HUES6 (cell line): ENCODE measurements around the gene TUBA4A.
"Not testable (repeated sequence)": the region's sequence is repeated elsewhere in the genome, so short reads cannot be mapped to it uniquely, and the experiment has no call there.

Experiments used
- H3K27ac ChIP-seq: 2 replicates; pipeline ENCODE4 v1.7.0; 2013; ENCODE audit warnings: low read depth, mild to moderate bottlenecking, low read length, inconsistent platforms
- H3K27me3 ChIP-seq: 2 replicates; pipeline ENCODE4 v1.6.1; 2013; ENCODE audit warnings: low read length; ENCODE audit not compliant: control insufficient read depth, insufficient read depth
- H3K36me3 ChIP-seq: 2 replicates; pipeline ENCODE4 v1.6.1; 2013; ENCODE audit warnings: low read length; ENCODE audit not compliant: control insufficient read depth, insufficient read depth
- H3K4me1 ChIP-seq: 2 replicates; pipeline ENCODE4 v1.6.1; 2013; ENCODE audit warnings: low read length; ENCODE audit not compliant: control insufficient read depth, insufficient read depth
- H3K4me3 ChIP-seq: 2 replicates; pipeline ENCODE4 v1.5.1; 2013; ENCODE audit warnings: low read depth, low read length
- H3K9ac ChIP-seq: one replicate; pipeline ENCODE4 v1.6.1; 2013; ENCODE audit warnings: mild to moderate bottlenecking, low read length
- H3K9me3 ChIP-seq: 2 replicates; pipeline ENCODE4 v1.6.1; 2013; ENCODE audit warnings: low read depth, low read length; ENCODE audit not compliant: control insufficient read depth, insufficient read depth

The TUBA4A gene

DNA sequence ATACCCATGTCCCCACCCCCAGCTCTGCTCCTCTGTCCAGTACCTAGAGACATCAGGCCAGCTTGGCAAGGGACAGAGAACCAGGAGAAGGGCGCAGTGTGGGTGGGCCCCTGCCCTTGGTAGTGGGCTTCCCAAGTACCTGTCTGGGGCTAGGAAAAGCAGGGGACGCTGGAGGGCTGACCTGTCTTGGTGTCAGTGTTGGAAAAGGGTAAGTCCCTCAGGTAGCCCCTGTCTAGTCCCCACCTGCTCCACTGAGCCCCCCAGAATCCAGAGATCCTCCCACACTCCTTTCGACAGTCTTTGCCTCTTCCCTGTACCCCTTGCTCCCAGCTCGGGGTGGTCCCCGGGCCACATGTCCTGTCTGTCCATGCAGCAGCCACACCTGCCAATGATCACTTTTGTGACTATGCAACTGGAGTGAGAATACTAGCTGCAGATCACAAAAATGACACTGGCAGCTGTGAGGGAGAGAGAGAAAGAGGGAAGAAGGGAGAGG lies 40.1 kb upstream of the TUBA4A start:
- Histone ChIP-seq H3K9ac (no peak overlapping the region), H3K9me3 (no peaks in the 10 kb centered on the region), H3K27me3 (peaks cover 20% of the 10 kb centered on the region), H3K4me3 (peak overlapping the region; percentile 84), H3K36me3 (no peaks in the 10 kb centered on the region), H3K4me1 (peaks cover 5% of the 10 kb centered on the region), H3K27ac (no peak overlapping the region)

GRCh38 chr2:219292616-219293015 lies 38.9 kb upstream of the TUBA4A start:
- H3K27me3 ChIP-seq: peaks cover 20% of the 10 kb centered on the region
- H3K4me1 ChIP-seq: peaks cover 5% of the 10 kb centered on the region; the same call in 1 of the 2 replicates
- H3K4me3 ChIP-seq: no peak overlapping the region
- no peak overlapping the region for H3K9ac ChIP-seq
- H3K27ac ChIP-seq: no peak overlapping the region
- no peaks in the 10 kb centered on the region for H3K9me3 ChIP-seq
- H3K36me3 ChIP-seq: no peaks in the 10 kb centered on the region

DNA sequence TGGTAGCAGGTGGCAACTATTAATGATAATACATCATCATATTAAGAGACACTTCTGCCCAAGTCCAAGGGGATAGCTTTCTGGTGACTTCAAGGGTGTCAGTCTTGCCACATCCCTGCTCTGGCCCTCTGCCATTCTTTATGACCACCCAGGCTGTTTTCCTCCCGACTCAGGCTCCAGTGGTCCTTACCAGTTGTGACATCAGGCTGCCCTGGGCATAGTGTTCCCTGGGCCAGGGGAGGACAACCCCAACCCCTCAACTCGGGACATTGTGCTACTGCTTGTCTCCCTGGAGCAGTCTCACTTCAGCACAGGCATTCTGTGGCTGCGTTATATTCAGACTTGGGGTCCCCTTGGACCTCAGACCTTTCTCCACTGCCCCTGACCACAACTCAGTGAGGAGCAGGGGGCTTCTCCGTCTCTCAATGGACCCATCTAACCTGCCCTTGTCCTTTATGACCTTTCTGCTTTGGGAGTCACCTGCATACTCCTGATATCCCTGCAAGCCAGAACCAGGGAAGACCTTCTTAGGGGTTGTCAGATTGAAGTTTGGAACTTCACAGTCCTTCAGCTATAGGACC lies 38.3 kb upstream of the TUBA4A start:
- peaks cover 20% of the 10 kb centered on the region for H3K27me3 ChIP-seq
- H3K4me1 ChIP-seq: peaks cover 5% of the 10 kb centered on the region; the same call in 1 of the 2 replicates
- no peak overlapping the region for H3K4me3 ChIP-seq
- no peak overlapping the region for H3K27ac ChIP-seq
- no peaks in the 10 kb centered on the region for H3K9me3 ChIP-seq
- no peaks in the 10 kb centered on the region for H3K36me3 ChIP-seq
- no peak overlapping the region for H3K9ac ChIP-seq

- no peaks in the 10 kb centered on the region for H3K36me3 ChIP-seq
- H3K4me3 ChIP-seq: no peak overlapping the region
- H3K9ac ChIP-seq: no peak overlapping the region
- no peak overlapping the region for H3K27ac ChIP-seq
- H3K4me1 ChIP-seq: peaks cover 9% of the 10 kb centered on the region
- peaks cover 20% of the 10 kb centered on the region for H3K27me3 ChIP-seq
- H3K9me3 ChIP-seq: no peaks in the 10 kb centered on the region
Measured at GRCh38 chr2:219291394-219291793, 37.7 kb upstream of the TUBA4A start.

- Histone ChIP-seq H3K27ac (no peak overlapping the region), H3K9me3 (no peaks in the 10 kb centered on the region), H3K4me3 (no peak overlapping the region), H3K36me3 (no peaks in the 10 kb centered on the region), H3K4me1 (peaks cover 14% of the 10 kb centered on the region), H3K27me3 (peaks cover 13% of the 10 kb centered on the region), H3K9ac (no peak overlapping the region)
Measured at GRCh38 chr2:219290381-219291171, 36.9 kb upstream of the TUBA4A start.

DNA sequence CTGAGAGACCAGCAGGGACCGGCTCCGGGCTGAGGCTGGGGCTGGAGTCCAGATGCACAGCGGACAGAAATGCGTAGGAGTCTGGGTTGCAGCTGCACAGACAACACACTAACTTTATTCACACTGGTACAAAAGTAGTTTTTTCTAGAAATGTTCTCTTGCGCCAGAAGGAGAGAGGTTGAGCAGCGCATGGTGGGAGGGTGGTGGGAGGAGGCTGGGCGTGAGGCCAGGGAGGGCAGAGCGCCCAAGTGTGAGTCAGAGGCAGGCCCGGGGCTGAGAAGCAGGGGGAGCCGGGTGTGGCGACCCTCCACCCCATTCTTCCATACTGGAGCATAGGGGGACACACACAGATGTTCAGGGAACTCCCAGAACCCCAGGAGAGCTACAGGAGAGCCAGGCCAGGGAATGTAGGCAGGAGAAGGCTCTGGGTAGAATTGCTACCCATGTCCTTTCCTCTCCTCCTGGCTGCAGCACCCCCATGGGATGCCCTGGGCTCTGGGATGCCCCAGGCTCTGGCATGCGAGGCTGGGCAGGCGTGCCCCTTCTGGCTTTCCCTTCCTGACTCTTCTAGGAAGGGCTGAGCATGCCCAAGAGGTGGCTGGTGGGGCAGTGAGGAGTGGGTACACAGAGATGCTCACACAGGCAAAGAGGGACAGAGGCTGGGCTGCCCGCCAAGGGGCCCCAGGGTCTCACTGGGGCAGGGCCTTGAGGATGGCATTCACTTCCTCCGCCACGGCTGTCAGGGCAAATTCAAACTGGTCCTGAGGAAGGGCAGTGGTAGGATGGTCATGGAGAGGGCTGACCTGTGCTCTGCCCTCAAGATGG lies 36.0 kb upstream of the TUBA4A start:
- no peak overlapping the region for H3K4me3 ChIP-seq
- no peak overlapping the region for H3K27ac ChIP-seq
- H3K27me3 ChIP-seq: peaks cover 7% of the 10 kb centered on the region; the same call in 1 of the 2 replicates
- no peak overlapping the region for H3K9ac ChIP-seq
- no peaks in the 10 kb centered on the region for H3K9me3 ChIP-seq
- H3K36me3 ChIP-seq: peaks cover 3% of the 10 kb centered on the region; the same call in 1 of the 2 replicates
- peaks cover 16% of the 10 kb centered on the region for H3K4me1 ChIP-seq

DNA sequence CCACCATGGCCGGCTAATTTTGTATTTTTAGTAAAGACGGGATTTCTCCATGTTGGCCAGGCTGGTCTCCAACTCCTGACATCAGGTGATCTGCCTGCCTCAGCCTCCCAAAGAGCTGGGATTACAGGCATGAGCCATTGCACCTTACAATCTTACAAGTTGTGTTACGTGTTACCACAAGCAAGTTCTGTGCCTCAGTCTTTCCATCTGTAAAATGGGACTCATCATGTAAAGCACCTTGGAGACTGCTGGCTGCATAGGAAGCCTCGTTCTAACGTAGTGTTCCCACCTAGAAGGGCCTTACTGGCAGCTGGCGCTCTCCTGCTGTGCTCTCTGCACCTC lies 35.4 kb upstream of the TUBA4A start:
- Histone ChIP-seq H3K27ac (no peak overlapping the region), H3K9ac (no peak overlapping the region), H3K4me3 (no peak overlapping the region), H3K4me1 (peaks cover 15% of the 10 kb centered on the region), H3K9me3 (no peaks in the 10 kb centered on the region), H3K36me3 (peaks cover 8% of the 10 kb centered on the region), H3K27me3 (peaks cover 6% of the 10 kb centered on the region; the same call in 1 of the 2 replicates)

GRCh38 chr2:219287580-219288265 lies 34.0 kb upstream of the TUBA4A start:
- no peak overlapping the region for H3K27ac ChIP-seq
- peaks cover 11% of the 10 kb centered on the region for H3K4me1 ChIP-seq
- H3K9me3 ChIP-seq: no peaks in the 10 kb centered on the region
- H3K9ac ChIP-seq: no peak overlapping the region
- no peaks in the 10 kb centered on the region for H3K27me3 ChIP-seq
- H3K36me3 ChIP-seq: peaks cover 15% of the 10 kb centered on the region
- H3K4me3 ChIP-seq: no peak overlapping the region

GRCh38 chr2:219287116-219287440 lies 33.4 kb upstream of the TUBA4A start:
- Histone ChIP-seq H3K4me1 (peaks cover 11% of the 10 kb centered on the region), H3K36me3 (peaks cover 18% of the 10 kb centered on the region)
- not testable (repeated sequence) for H3K9me3 ChIP-seq, H3K27me3 ChIP-seq, H3K27ac ChIP-seq, H3K9ac ChIP-seq, H3K4me3 ChIP-seq

GRCh38 chr2:219286436-219287115 lies 32.9 kb upstream of the TUBA4A start:
- Histone ChIP-seq H3K27me3 (no peaks in the 10 kb centered on the region), H3K36me3 (peaks cover 22% of the 10 kb centered on the region), H3K9ac (no peak overlapping the region), H3K4me3 (0 out of 2 replicates have a peak overlapping the region, but pooled peaks have one; percentile 21), H3K4me1 (peaks cover 11% of the 10 kb centered on the region), H3K27ac (no peak overlapping the region), H3K9me3 (no peaks in the 10 kb centered on the region)
